C4-2B (cell line): ENCODE measurements around the gene CC2D1A.

ENCODE experiments used
- H3K27ac ChIP-seq: fragments of 450-650 bp; 2 replicates; pipeline ENCODE4 v1.5.1; 2017
- ZFX ChIP-seq: fragments of 450-650 bp; IDR thresholded peaks from 2 replicates; pipeline ENCODE4 v1.6.1; 2017
- TF ChIP-seq, protein P1 (sequence below): fragments of 450-650 bp; conservative IDR thresholded peaks from 2 replicates; pipeline ENCODE4 v1.5.1; 2017; ENCODE audit warnings: mild to moderate bottlenecking

CC2D1A gene

GRCh38 chr19:13934785-13935109, 28.7 kb downstream of the CC2D1A start:
- TF ChIP-seq, protein P1, sequence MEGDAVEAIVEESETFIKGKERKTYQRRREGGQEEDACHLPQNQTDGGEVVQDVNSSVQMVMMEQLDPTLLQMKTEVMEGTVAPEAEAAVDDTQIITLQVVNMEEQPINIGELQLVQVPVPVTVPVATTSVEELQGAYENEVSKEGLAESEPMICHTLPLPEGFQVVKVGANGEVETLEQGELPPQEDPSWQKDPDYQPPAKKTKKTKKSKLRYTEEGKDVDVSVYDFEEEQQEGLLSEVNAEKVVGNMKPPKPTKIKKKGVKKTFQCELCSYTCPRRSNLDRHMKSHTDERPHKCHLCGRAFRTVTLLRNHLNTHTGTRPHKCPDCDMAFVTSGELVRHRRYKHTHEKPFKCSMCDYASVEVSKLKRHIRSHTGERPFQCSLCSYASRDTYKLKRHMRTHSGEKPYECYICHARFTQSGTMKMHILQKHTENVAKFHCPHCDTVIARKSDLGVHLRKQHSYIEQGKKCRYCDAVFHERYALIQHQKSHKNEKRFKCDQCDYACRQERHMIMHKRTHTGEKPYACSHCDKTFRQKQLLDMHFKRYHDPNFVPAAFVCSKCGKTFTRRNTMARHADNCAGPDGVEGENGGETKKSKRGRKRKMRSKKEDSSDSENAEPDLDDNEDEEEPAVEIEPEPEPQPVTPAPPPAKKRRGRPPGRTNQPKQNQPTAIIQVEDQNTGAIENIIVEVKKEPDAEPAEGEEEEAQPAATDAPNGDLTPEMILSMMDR, result no peak
- H3K27ac ChIP-seq, result no peak overlapping the region

GRCh38 chr19:13935765-13936510, 29.9 kb downstream of the CC2D1A start:
- H3K27ac ChIP-seq, result no peak overlapping the region
- TF ChIP-seq, protein P1, result no peak

DNA sequence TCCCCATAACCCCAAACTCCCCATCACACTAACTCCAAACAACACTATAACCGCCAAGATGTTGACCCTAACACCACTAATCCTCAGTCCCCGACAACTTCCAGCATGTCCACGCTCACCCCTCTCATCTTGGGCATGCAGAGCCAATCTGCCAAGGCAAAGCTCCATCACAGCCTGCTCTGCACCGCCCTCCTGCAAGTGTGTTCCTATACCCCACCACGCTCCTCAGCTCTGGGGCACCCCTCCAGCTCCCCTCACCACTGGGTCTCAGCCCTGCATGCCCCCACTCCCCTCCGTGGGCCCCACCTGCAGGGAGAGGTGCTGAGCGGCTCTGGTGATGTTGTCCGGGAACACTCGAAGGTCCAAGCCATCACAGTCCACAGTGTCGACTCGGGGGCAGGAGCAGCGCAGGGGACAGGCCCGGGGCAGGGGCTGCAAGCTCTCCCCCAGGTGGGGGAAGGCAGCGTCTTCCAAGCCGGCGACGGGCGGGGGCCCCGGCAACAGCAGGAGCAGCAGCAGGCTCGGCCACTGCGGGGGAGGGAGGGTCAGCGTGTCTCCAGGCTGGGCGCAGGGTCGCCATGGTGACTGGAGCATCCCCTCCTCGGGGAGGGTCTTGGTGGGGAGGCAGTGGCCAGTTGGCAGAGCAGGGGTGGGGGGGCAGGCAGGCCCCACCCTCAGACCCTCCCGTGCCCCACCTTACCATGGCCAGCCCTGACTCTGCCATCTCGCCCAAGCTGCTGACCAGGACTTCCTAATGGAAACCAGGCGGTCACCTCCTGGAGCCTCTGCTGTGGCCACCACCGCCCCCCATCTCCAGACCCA, 31.7 kb downstream of the CC2D1A start:
- H3K27ac ChIP-seq, result no peak overlapping the region
- no peak for TF ChIP-seq ZFX
- TF ChIP-seq, protein P1, result no peak

DNA sequence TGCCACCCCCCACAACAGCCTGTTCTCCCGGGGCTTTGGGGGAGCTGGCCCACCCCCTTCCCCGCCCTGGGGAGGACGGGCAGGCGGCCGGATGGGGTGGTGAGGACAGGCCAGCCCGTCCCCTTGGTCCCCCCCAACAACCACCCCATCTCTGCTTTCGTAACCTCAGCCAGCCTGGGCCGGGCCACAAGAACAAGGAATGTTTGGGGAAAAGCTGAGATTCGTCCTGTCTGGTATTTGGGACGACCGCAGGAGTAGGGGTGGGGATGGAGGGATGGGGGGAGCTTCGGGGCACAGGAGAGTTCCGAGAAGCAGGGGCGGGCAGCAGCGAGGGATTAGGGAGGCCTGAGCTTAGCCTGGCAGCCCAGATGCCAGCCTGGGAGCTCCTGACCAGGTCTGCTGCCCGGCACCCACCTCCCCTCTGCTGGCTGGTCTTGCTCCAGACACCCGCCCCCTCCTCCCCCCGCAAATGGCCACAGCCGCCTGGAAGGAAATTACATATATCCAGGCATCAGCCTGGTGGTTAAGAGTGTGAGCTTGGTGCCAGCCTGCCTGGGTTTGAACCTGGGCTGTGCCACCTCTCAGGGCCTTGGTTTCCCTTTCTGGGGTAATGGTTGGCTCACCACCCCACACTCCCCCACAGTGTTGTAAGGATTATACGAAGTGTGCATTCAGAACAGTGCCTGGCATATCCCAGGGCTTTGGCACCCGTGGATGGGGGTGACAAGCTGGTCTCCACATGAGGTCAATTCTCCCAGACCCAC, 32.5 kb downstream of the CC2D1A start, which contains the start of gene PODNL1:
Gene PODNL1, minus strand, starts transcription at position 117 of the 764 bp plus-strand sequence. CDS start 236 bp downstream, outside the sequence.
- H3K27ac ChIP-seq, result no peak within 1 kb of the TSS
- no peak for TF ChIP-seq ZFX
- TF ChIP-seq, protein P1, result no peak

GRCh38 chr19:13942023-13942684, 36.2 kb downstream of the CC2D1A start:
- no peak for TF ChIP-seq ZFX
- TF ChIP-seq, protein P1, result no peak
- no peak overlapping the region for H3K27ac ChIP-seq

- no peak overlapping the region for H3K27ac ChIP-seq
- TF ChIP-seq ZFX, result no peak
These were observed 40.4 kb downstream of the CC2D1A start for GRCh38 chr19:13946414-13946813.

DNA sequence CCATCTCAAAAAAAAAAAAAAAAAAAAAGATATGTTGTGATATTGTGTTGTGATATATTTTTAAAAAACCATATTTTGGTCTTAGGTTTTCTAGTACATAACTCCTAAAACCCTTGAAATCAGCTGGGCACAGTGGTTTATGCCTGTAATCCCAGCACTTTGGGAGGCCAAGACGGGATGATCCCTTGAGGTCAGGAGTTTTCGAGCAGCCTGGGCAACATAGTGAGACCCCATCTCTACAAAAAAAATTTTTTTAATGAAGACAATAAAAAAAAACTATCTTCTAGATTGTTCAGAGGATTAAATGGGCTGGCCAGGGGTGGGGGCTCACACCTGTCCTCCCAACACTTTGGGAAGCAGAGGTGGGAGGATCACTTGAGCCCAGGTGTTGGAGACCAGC, 45.0 kb downstream of the CC2D1A start:
- TF ChIP-seq, protein P1, result no peak
- TF ChIP-seq ZFX, result no peak
- no peak overlapping the region for H3K27ac ChIP-seq
